ENCODE measurements around the gene RANBP10.

- TF ChIP-seq GATA2 (IDR thresholded peaks at IDR 0.05; ENCODE audit: low read depth, low read length), result no peak
- TF ChIP-seq GATA3 (IDR thresholded peaks at IDR 0.05; ENCODE audit: low read depth, low read length), result no peak
Measured at GRCh38 chr16:67822511-67822910, 16.2 kb upstream of the RANBP10 start.

All from SH-SY5Y (cell line).